Stimulated activated CD4-positive, alpha-beta T cell treated with anti-CD3 and anti-CD28 coated beads, TNF-alpha, amount 100 ng/mL, for 24 hours (primary cell): ENCODE measurements around the gene TMEM9B.
A peak's percentile ranks its signal among the peaks of the same experiment; 100 is the strongest.

Experiments
- DNase-seq, 3 experiments: peaks; one replicate each; pipeline ENCODE4 v3.0.0-alpha.2; 2020; ENCODE audit warnings: low read depth in 3 of 3

Gene TMEM9B

GRCh38 chr11:8930456-8931175 is 33.6 kb downstream of the TMEM9B start:
- DNase-seq = no peak

GRCh38 chr11:8928981-8929615 is 35.1 kb downstream of the TMEM9B start:
- no peak for DNase-seq

GRCh38 chr11:8928205-8928604 is 36.0 kb downstream of the TMEM9B start:
- no peak for DNase-seq

- DNase-seq = no peak
These were observed 37.0 kb downstream of the TMEM9B start for GRCh38 chr11:8927233-8927632.

- DNase-seq = no peak
These were observed 38.0 kb downstream of the TMEM9B start for GRCh38 chr11:8926236-8926635.

- DNase-seq = no peak
These were observed 38.5 kb downstream of the TMEM9B start for GRCh38 chr11:8925711-8926110.

- DNase-seq = no peak
These were observed 41.6 kb downstream of the TMEM9B start for GRCh38 chr11:8922691-8923090.

GRCh38 chr11:8917157-8917825 is 47.0 kb downstream of the TMEM9B start:
- DNase-seq = no peak

GRCh38 chr11:8914661-8915018 is 49.6 kb downstream of the TMEM9B start:
- DNase-seq = no peak

GRCh38 chr11:8913961-8914660 is 50.1 kb downstream of the TMEM9B start:
- peak in 2 of 3 experiments; percentile 8 to 20 for DNase-seq

- peak; percentile 65 to 92 (median 76) for DNase-seq
These were observed 53.0 kb downstream of the TMEM9B start, which contains the start of gene AKIP1 for GRCh38 chr11:8911029-8911823. Gene AKIP1, plus strand, starts transcription at chr11:8911189. Its CDS starts 261 bp downstream, at chr11:8911450.

GRCh38 chr11:8910649-8911026 is 53.6 kb downstream of the TMEM9B start:
- no peak for DNase-seq

- DNase-seq = no peak
These were observed 56.1 kb downstream of the TMEM9B start for GRCh38 chr11:8908099-8908498.

- no peak for DNase-seq
These were observed 57.1 kb downstream of the TMEM9B start for GRCh38 chr11:8907116-8907515.

- DNase-seq = no peak
These were observed 58.6 kb downstream of the TMEM9B start for GRCh38 chr11:8905528-8906165.

- DNase-seq = no peak
These were observed 65.0 kb downstream of the TMEM9B start for GRCh38 chr11:8899119-8899753.
